Ovary (tissue), 9 donors: ENCODE results near the gene TNFAIP3. TPM values are rescaled to one million over a fixed set of nuclear protein-coding genes. Genes with fewer than 3 reads are reported as not detected.

Experiments used
- DNase-seq, 5 donors: peaks; one replicate each; pipeline ENCODE4 v3.0.0-alpha.2; 2019 to 2020
- H3K27ac ChIP-seq, 2 donors: fragments of 200-600 bp; one replicate each; pipeline versions ENCODE4 v1.5.1 to v1.8.0; 2019 to 2022
- H3K27me3 ChIP-seq: fragments of 200-600 bp; one replicate; pipeline ENCODE4 v1.8.0; 2022
- H3K36me3 ChIP-seq: fragments of 200-600 bp; sonication (generic); one replicate; pipeline ENCODE4 v1.5.1; 2019
- H3K4me1 ChIP-seq: one replicate; pipeline ENCODE4 v1.8.1; 2013; ENCODE audit warnings: mild to moderate bottlenecking, moderate library complexity; ENCODE audit not compliant: insufficient read depth
- H3K4me3 ChIP-seq: fragments of 200-600 bp; sonication (generic); one replicate; pipeline ENCODE4 v1.5.1; 2017
- H3K9me3 ChIP-seq, 2 donors: fragments of 200-600 bp in 1 of 2; sonication (generic) in 1 of 2; one replicate each; pipeline versions ENCODE4 v1.5.1 to v1.8.1; 2013 to 2019; ENCODE audit warnings: mild to moderate bottlenecking in 1 of 2, moderate library complexity in 1 of 2
- EP300 ChIP-seq: sonication (generic); formaldehyde crosslinking; IDR thresholded peaks from one replicate; pipeline ENCODE4 v1.6.1; 2017; ENCODE audit warnings: antibody characterized with exemption
- POLR2A ChIP-seq: fragments of 450-650 bp; IDR thresholded peaks from one replicate; pipeline ENCODE4 v1.6.1; 2017; ENCODE audit warnings: antibody characterized with exemption, mild to moderate bottlenecking, moderate library complexity
- WGBS, 3 donors: extraction: QIAGEN DNeasy Blood & Tissue Kit in 1 of 3; methylation state at CpG; one replicate each; pipeline versions ENCODE4 v1.1.5 to v1.1.7; 2013 to 2017; 5-methylcytosine and 5-hydroxymethylcytosine counted together
- intact Hi-C, 4 donors: fragments of 100-400 bp; cut with DNase I; formaldehyde crosslinking; loops; one replicate each; pipeline versions ENCODE4 v1.11.0 to v1.15.1; 2022 to 2023
- polyA plus RNA-seq, 2 donors: library from polyadenylated mRNA; stranded (reverse); fragments of 200-250 nt in 1 of 2; fragments of 350-450 nt in 1 of 2; fragmentation: Illumina TruSeq in 1 of 2; extraction: RNeasy Lipid Tissue Mini Kit (QIAGEN cat#74804) in 1 of 2; gene quantifications; one replicate each; pipeline ENCODE4 v1.2.3, GENCODE V29; 2013 to 2014
- total RNA-seq, 7 donors: library from RNA; depleted of rRNA in 2 of 7; stranded (reverse); fragments of >200 nt in 2 of 7; fragmentation: NEBNext Ultra II Directional in 3 of 7; extraction: Animal tissue kit (Norgen Biotek cat#: 25700) in 3 of 7; gene quantifications; one replicate each; pipeline versions ENCODE4 v1.1.0 to v1.2.4, GENCODE V29; 2016 to 2023
- TF ChIP-seq, protein P1 (sequence below), 3 donors: fragments of 450-650 bp in 2 of 3; fragments of 200-600 bp in 1 of 3; IDR thresholded peaks; one replicate each; pipeline versions ENCODE4 v1.5.1 to v1.8.0; 2016 to 2022; ENCODE audit warnings: antibody characterized with exemption in 3 of 3, mild to moderate bottlenecking in 1 of 3
- donor health status: DM: no; HTN: no; CAD: no; lungs with moderate emphysema.
- donor health status: DM: no; HTN: no; CAD: no.
- donor health status: Bipolar disorder and iron deficiency.
- donor health status: DM: yes; HTN: yes; CAD: no.
- donor health status: DM: no; HTN: no; CAD: no.
- donor health status: DM: yes; HTN: yes; CAD: no.

TNFAIP3 gene
- total and polyA plus RNA-seq, 9 donors: 35.4 to 206 (median 96.6) TPM

- 87 to 93% (median 93%) methylated on average over 1 of the region's 1 CpG for WGBS, 3 donors
- DNase-seq: no peak
- intact Hi-C loops: no loop called here
- H3K27ac ChIP-seq: no peak overlapping the region
- H3K4me3 ChIP-seq: no peak overlapping the region
- H3K36me3 ChIP-seq: no peaks in the 10 kb centered on the region
- no peaks in the 10 kb centered on the region for H3K4me1 ChIP-seq
- TF ChIP-seq, protein P1, sequence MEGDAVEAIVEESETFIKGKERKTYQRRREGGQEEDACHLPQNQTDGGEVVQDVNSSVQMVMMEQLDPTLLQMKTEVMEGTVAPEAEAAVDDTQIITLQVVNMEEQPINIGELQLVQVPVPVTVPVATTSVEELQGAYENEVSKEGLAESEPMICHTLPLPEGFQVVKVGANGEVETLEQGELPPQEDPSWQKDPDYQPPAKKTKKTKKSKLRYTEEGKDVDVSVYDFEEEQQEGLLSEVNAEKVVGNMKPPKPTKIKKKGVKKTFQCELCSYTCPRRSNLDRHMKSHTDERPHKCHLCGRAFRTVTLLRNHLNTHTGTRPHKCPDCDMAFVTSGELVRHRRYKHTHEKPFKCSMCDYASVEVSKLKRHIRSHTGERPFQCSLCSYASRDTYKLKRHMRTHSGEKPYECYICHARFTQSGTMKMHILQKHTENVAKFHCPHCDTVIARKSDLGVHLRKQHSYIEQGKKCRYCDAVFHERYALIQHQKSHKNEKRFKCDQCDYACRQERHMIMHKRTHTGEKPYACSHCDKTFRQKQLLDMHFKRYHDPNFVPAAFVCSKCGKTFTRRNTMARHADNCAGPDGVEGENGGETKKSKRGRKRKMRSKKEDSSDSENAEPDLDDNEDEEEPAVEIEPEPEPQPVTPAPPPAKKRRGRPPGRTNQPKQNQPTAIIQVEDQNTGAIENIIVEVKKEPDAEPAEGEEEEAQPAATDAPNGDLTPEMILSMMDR (IDR thresholded peaks at IDR 0.05): no peak
- TF ChIP-seq POLR2A (no peak), EP300 (no peak)
- no peaks in the 10 kb centered on the region for H3K27me3 ChIP-seq
- H3K9me3 ChIP-seq: no peaks in the 10 kb centered on the region
Observed at GRCh38 chr6:137902699-137903098, 35.6 kb downstream of the TNFAIP3 start.

- 80 to 91% (median 86%) methylated on average over 7 of the region's 7 CpGs for WGBS, 3 donors
- H3K27ac ChIP-seq: no peak overlapping the region
- intact Hi-C loops: no loop called here
- TF ChIP-seq POLR2A (no peak), EP300 (no peak)
- TF ChIP-seq, protein P1 (IDR thresholded peaks at IDR 0.05): no peak
- no peaks in the 10 kb centered on the region for H3K36me3 ChIP-seq
- no peaks in the 10 kb centered on the region for H3K27me3 ChIP-seq
- H3K4me3 ChIP-seq: no peak overlapping the region
- H3K4me1 ChIP-seq: no peaks in the 10 kb centered on the region
- no peaks in the 10 kb centered on the region for H3K9me3 ChIP-seq
- DNase-seq: no peak
Observed at GRCh38 chr6:137903274-137903932, 36.3 kb downstream of the TNFAIP3 start.

DNA sequence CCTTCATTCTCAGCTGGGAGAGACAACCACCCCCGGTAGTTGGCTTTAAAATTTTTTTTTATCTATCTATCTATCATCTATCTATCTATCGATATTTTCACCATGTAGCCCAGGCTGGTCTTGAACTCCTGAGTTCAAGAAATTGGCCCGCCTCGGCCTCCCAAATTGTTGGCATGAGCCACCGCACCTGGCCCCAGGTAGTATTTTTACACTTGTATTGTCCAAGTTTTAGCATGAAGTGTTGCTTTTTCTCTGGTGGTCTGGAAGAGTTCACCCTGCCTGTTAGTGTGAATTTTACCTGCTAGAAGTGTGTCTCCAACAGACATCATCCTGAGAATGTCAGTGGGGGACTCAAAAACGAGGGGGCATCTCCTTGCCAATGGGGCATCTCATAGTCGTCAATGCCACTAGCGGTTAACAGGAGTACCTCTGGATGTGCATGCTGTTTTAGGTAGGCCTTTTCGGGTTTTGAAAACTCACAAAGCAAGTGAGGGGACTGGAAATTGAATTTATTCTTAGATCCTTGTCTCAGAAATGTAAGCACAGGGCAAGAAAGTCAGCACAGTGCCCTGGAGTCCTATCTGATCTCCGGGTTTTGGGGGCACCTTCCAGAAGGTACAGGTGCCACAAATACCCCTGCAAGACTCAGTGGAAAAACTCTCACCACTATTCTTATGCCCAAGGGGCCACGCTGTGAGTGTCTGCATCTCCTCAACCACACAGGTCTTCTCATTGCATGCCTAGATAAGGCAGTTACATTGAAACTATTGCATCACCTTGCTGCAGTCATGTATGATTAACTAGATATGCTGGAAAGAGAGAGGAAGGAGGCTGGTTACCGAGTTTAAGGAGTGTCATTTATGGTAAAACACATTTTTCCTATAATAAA is 37.1 kb downstream of the TNFAIP3 start:
- Histone ChIP-seq H3K4me1 (no peaks in the 10 kb centered on the region), H3K9me3 (no peaks in the 10 kb centered on the region), H3K4me3 (no peak overlapping the region), H3K36me3 (no peaks in the 10 kb centered on the region), H3K27ac (no peak overlapping the region), H3K27me3 (no peaks in the 10 kb centered on the region)
- TF ChIP-seq, protein P1 (IDR thresholded peaks at IDR 0.05): no peak
- TF ChIP-seq POLR2A (no peak), EP300 (no peak)
- no peak for DNase-seq
- WGBS, 3 donors: 92 to 95% (median 94%) methylated on average over 12 of the region's 12 CpGs
- intact Hi-C loops: no loop called here

DNA sequence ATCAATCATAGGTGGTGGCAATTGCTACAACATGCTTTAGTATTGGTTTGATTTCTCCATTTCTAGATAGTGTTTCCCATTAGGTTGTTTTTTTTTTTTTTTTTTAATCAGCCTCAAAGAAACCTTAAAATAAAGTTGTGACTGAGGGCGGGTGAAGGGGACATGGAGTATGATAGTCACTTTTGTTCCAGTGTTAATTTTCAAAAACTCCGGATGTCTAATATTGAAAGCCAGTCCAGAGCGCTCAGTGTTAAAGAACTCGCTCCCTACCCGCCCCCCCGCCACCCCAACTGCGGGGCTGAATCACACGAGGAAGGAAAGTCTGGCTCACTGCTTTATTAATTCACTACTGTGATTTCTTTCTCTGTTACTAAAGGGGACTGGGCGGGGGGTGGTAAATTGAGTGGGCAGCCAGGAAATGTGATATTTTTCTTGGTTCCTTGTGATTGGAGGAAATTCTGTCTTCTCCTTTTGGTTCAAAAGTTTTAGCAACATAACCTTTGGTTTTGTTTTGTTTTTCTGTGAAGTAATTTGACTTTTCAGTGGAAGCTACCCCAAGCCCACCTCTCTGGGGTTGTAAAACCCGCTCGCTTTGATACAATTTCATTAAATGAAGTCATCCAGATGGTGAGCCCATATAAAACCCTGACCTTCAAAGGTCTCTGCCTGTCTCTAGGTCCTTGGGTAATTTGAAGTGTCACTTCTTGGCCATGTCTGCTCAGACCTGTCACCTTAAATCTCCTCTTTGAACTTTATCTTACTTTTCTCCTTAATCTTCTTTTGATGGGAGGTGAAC is 38.0 kb downstream of the TNFAIP3 start:
- H3K36me3 ChIP-seq: no peaks in the 10 kb centered on the region
- H3K9me3 ChIP-seq: no peaks in the 10 kb centered on the region
- intact Hi-C loops: no loop called here
- H3K27ac ChIP-seq: no peak overlapping the region
- no peaks in the 10 kb centered on the region for H3K4me1 ChIP-seq
- no peak for TF ChIP-seq EP300
- TF ChIP-seq, protein P1 (IDR thresholded peaks at IDR 0.05): no peak
- TF ChIP-seq POLR2A: no peak
- WGBS, 3 donors: 68 to 75% (median 73%) methylated on average over 11 of the region's 11 CpGs
- no peak for DNase-seq
- H3K4me3 ChIP-seq: no peak overlapping the region
- no peaks in the 10 kb centered on the region for H3K27me3 ChIP-seq
